Spinal cord (tissue), 10 donors: Measurements from ENCODE around the gene GPRC5C. TPM values are rescaled to one million over a fixed set of nuclear protein-coding genes. Genes with fewer than 3 reads are reported as not detected.
A peak's percentile ranks its signal among the peaks of the same experiment; 100 is the strongest.

Experiments used
- DNase-seq, 6 donors: peaks; one replicate each; pipeline versions ENCODE4 v3.0.0 to v3.0.0-alpha.2; 2013 to 2015; ENCODE audit warnings: low spot score in 6 of 6, low read depth in 4 of 6
- H3K27ac ChIP-seq: one replicate; pipeline ENCODE4 v1.5.1; 2013; ENCODE audit warnings: low read depth, low read length, control low read depth
- H3K27me3 ChIP-seq: one replicate; pipeline ENCODE4 v1.6.1; 2013; ENCODE audit warnings: low read length; ENCODE audit not compliant: control insufficient read depth, insufficient read depth
- H3K36me3 ChIP-seq: one replicate; pipeline ENCODE4 v1.6.1; 2013; ENCODE audit warnings: low read length; ENCODE audit not compliant: control insufficient read depth, insufficient read depth
- H3K4me1 ChIP-seq: one replicate; pipeline ENCODE4 v1.6.1; 2013; ENCODE audit warnings: low read length; ENCODE audit not compliant: control insufficient read depth, insufficient read depth
- H3K4me3 ChIP-seq: one replicate; pipeline ENCODE4 v1.5.1; 2013; ENCODE audit warnings: low read depth, low read length, control low read depth
- H3K9me3 ChIP-seq: one replicate; pipeline ENCODE4 v1.6.1; 2013; ENCODE audit warnings: low read length; ENCODE audit not compliant: control insufficient read depth, insufficient read depth
- WGBS: methylation state at CpG from one replicate; pipeline ENCODE4 v1.1.5; 2013; ENCODE audit warnings: missing lambda C conversion rate; ENCODE audit not compliant: insufficient coverage; 5-methylcytosine and 5-hydroxymethylcytosine counted together
- polyA plus RNA-seq, 2 donors: library from polyadenylated mRNA; unstranded; fragments of 120-200 nt; gene quantifications; one replicate each; pipeline ENCODE4 v1.2.1, GENCODE V29; 2013; ENCODE audit not compliant: insufficient read length in 2 of 2
- total RNA-seq, 2 donors: library from RNA; depleted of rRNA in 1 of 2; stranded (reverse); fragments of 120-200 nt in 1 of 2; fragments of >200 nt in 1 of 2; gene quantifications; one replicate each; pipeline versions ENCODE4 v1.2.3 to v1.2.4, GENCODE V29; 2013 to 2014
- donor health status: healthy.

Gene GPRC5C
- total and polyA plus RNA-seq, 4 donors = 10.4 to 98.7 (median 17.7) TPM

DNA sequence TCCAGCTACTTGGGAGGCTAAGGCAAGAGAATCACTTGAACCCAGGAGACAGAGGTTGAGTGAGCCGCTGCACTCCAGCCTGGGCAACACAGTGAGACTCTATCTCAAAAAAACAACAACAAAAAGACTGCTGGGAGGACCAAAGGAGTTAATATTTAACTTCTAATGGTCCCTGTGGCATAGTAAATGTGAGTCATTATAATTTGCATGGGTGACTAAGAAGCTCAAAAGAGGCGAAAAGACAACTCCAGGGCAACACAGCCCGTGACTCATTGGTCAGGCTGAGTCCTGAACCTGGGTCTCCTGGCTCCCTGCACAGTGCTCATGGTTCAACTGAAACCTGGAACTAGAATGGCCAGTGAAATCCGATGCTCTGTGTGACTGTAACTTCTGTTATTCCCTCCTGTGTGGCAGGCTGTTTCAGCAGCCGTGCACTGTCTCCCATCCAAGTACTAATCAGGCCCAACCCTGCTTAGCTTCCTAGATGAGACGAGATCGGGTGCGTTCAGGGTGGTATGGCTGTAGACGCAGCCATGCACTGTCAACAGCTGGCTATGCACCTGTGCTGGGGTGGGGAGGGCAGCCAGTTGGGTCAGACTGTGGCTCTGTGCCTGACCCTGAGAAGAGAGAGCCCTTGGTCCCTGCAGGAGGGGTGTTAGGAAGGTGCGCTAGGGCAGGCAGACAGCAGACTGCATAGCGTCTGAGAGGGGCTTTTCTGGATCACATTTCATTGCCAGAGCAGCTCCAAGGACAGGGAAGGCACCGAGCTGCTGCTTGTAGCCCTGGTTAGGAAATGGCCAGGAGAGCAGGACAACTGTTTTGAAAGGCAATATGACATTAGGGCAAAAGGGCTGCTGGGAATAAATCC lies 14.5 kb upstream of the GPRC5C start:
- no peak for DNase-seq
- Histone ChIP-seq H3K4me1 (peaks cover 2% of the 10 kb centered on the region), H3K9me3 (no peaks in the 10 kb centered on the region), H3K27me3 (no peaks in the 10 kb centered on the region), H3K36me3 (no peaks in the 10 kb centered on the region), H3K27ac (no peak overlapping the region), H3K4me3 (no peak overlapping the region)
- WGBS = 57% methylated on average over 11 of the region's 12 CpGs

DNA sequence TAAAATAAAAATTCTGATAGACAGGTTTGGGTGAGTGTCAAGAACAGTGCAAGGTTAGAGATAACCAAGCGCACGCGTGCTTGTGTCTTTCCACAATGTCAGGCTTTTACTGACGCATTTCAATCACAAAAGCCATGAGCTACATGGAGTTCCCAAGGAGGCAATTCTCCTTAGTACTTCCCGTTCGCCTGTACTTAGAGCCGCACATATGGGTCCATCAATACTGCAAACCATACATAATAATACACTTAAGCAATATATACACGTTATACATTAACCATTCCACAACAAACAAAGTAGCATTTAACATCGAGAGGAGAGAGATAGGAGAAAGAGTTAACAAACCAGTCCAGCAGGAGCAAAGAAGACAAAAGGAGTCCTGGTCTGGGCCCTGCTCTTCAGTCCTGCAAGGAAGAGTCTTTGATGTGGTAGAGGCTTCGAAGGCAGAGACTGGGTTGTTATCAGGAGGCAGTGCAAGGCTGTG lies 11.9 kb upstream of the GPRC5C start:
- DNase-seq = no peak
- Histone ChIP-seq H3K36me3 (no peaks in the 10 kb centered on the region), H3K4me1 (no peaks in the 10 kb centered on the region), H3K27ac (no peak overlapping the region), H3K4me3 (no peak overlapping the region), H3K9me3 (no peaks in the 10 kb centered on the region), H3K27me3 (no peaks in the 10 kb centered on the region)
- WGBS = 92% methylated on average over 9 of the region's 10 CpGs

DNA sequence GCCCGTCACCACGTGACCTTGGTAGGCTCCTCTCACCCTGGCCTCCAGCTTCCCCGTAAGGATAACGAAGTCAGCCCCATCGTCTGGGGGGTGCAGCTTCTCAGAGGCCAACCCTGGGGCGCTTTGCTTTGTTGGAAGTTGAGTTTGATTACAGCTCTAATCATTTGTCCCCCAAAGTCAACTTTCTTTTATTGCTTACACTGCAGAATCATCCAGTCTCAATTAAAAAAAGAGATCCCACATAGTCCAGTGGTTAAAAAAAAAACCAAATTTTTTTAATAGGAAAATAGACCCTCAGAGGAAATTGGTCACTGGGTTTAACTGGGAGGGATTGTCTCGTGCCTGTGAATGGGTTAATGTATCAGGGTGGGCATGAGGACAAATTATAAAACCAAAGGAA lies 7.8 kb upstream of the GPRC5C start:
- DNase-seq = no peak
- WGBS = 80% methylated on average over 2 of the region's 7 CpGs
- Histone ChIP-seq H3K9me3 (no peaks in the 10 kb centered on the region), H3K27ac (no peak overlapping the region), H3K4me3 (no peak overlapping the region), H3K36me3 (no peaks in the 10 kb centered on the region), H3K4me1 (peaks cover 3% of the 10 kb centered on the region), H3K27me3 (no peaks in the 10 kb centered on the region)

DNA sequence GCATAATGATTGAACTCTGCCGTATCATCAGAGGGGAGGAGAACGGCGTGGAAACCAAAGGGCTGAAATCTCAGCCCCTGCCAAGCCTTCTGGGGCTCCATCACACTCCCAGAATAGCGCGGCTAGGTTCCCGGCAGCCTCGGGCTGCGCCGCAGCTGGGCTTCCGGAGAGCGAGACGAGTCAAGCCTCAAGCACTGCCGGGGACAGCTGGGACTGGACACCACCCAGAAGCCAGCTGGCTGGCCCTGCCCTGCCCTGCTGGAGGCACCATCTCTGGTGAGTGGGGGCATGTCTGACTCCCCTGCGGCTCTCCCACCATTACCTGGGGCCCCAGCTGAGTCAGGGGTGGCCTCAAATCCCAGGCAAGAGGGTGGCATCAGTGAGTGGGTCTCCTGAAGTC lies 7.2 kb upstream of the GPRC5C start:
- Histone ChIP-seq H3K9me3 (no peaks in the 10 kb centered on the region), H3K4me1 (peaks cover 5% of the 10 kb centered on the region), H3K27ac (no peak overlapping the region), H3K27me3 (peaks cover 2% of the 10 kb centered on the region), H3K4me3 (no peak overlapping the region), H3K36me3 (no peaks in the 10 kb centered on the region)
- no peak for DNase-seq
- 58% methylated on average over 14 of the region's 14 CpGs for WGBS

DNA sequence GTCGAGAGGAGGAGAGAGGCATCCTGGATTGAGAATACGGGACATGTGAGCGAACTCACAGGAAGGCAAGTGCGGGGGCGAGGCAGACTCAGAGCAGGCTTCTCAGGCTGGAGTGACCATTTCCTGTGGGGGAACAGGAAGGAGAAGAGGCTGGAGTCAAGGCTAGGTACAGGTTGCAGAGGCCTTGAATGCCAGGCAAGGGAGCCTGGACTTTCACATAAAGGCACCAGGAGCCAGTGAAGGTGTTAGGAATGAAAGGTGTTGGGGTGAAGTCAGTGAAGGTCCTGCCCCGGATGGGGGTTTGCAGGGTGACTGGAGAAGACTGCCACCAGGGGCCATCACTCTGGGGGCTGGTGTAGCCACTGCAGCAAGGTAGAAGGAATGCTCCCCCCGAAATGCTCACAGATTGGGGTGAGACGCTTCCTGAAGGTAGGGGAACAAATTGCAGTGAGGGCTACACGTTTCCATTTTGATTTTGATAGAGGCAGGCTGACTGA lies 5.3 kb upstream of the GPRC5C start:
- Histone ChIP-seq H3K4me1 (peaks cover 25% of the 10 kb centered on the region), H3K9me3 (no peaks in the 10 kb centered on the region), H3K27me3 (peaks cover 19% of the 10 kb centered on the region), H3K36me3 (no peaks in the 10 kb centered on the region), H3K4me3 (no peak overlapping the region), H3K27ac (no peak overlapping the region)
- no peak for DNase-seq
- 78% methylated on average over 9 of the region's 9 CpGs for WGBS

DNA sequence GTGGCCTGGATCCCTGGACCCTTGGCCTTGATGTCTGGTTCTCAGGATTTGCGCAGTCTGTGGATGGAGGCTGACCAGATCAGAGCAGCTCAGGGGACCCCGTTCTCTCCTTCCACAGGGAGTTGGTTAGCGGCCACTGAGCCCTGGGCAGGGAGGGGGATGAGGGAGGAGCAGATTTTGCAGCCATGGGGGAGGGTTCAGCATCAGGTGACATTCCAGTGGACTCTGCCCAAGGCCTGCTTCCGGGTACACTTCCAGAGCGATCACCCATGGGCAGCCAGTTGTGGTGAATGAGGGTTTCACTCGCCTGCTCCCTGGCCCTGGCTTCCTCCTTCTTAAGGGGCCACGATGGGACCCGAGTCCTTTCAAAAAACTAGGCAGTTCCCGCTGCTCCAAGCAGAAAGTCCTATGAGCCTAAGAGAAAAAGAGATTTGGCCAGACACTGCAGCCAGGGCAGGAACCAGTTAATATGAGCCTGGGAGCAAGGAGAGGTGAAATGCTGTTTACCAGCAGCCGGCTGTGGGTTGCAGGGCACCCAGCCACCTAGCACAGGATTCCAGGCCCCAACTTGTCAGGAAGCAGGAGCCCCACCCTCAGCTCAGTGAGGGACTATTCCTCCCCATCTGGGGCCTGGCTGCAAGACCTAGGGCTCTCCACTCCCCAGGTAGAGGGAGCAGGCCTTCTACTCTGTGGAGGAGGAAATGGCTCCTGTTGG lies 4.7 kb upstream of the GPRC5C start:
- Histone ChIP-seq H3K9me3 (no peaks in the 10 kb centered on the region), H3K4me1 (peaks cover 30% of the 10 kb centered on the region), H3K27me3 (peaks cover 24% of the 10 kb centered on the region), H3K4me3 (no peak overlapping the region), H3K27ac (no peak overlapping the region), H3K36me3 (no peaks in the 10 kb centered on the region)
- no peak for DNase-seq
- 56% methylated on average over 10 of the region's 10 CpGs for WGBS

DNA sequence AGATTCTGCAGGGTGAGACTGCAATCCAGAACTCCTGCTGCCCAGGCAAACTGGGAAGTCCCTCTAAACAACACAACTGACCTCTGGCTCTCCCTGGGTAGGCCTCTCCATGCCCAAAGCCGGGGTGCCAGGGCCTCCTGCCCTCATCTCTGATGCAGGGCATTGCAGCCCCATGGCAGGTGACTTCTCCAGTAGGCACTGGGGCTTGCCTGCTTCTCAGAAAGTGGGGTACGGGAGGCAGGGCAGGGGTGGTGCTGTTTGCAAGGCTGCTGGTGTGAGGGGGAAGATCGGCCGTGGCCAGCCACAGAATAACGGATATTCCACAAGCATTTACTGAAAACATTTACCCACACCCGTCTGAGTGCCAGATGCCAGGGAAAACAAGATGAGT lies 4.1 kb upstream of the GPRC5C start:
- WGBS = no CpG with 5 or more reads among the region's 6 CpGs
- no peak overlapping the region for H3K4me3 ChIP-seq
- no peak for DNase-seq
- peaks cover 28% of the 10 kb centered on the region for H3K27me3 ChIP-seq
- H3K36me3 ChIP-seq = no peaks in the 10 kb centered on the region
- H3K9me3 ChIP-seq = no peaks in the 10 kb centered on the region
- no peak overlapping the region for H3K27ac ChIP-seq
- H3K4me1 ChIP-seq = peaks cover 34% of the 10 kb centered on the region

DNA sequence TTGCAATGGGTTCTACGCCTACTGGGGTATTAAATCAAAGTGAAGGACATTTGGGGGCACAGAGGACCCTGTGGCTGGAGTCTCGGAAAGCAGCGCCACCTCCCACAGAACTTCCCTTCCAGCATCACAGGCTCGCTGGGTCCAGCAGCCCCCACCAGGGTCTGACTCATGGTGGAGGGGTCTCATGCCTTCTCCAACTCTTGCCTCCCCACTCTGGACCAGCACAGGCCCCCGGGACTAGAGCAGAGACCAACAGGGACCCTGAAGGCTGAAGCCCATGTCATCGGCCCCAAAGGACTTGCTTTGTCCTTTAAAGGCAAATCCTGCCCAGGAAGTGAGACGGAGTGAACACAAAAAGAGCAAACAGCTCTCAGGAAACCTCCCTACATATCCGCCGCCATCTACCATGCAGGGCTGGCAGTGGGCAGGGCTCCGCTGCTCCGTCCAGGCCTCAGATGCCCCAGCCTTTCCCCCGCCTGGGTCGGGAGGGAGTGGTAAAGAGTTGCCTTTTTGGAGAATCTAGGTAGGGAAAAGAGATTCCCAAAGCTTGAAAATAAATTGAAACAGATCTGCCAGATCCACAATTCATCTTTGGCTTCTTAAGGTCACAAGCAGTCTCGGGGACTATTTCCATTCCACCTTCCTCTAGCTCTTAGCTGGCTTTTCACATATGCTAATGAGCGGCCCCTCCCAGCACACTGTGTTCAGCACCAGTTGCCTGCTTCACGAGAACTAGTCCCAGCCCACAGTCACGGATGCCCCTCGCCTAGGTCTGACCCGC lies 2.1 kb upstream of the GPRC5C start:
- DNase-seq = no peak
- Histone ChIP-seq H3K4me1 (peaks cover 48% of the 10 kb centered on the region), H3K27me3 (peaks cover 40% of the 10 kb centered on the region), H3K9me3 (no peaks in the 10 kb centered on the region), H3K36me3 (no peaks in the 10 kb centered on the region), H3K27ac (peak overlapping the region; percentile 67), H3K4me3 (peak overlapping the region; percentile 6)
- WGBS = 60% methylated on average over 11 of the region's 19 CpGs

DNA sequence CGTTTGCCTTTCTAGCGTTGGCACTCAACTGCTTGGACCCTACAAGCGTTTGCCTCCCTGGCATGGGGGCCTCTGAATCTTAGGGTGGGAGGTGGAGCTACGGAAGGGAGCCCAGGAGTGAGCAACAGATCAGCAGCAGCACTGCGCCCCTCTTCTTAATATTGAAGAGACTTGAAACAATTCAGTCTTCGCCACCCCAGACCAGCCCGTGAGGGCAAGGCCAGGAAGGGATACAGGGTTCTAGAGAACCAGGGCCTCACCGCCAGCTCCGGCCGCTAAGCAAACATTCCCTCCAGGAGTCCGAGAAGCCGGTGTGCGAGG lies 1.5 kb upstream of the GPRC5C start:
- no peak for DNase-seq
- 19% methylated on average over 12 of the region's 13 CpGs for WGBS
- peaks cover 48% of the 10 kb centered on the region for H3K4me1 ChIP-seq
- H3K4me3 ChIP-seq = peak overlapping the region; percentile 6
- H3K27ac ChIP-seq = peak overlapping the region; percentile 67
- H3K9me3 ChIP-seq = no peaks in the 10 kb centered on the region
- H3K36me3 ChIP-seq = no peaks in the 10 kb centered on the region
- H3K27me3 ChIP-seq = peaks cover 43% of the 10 kb centered on the region
